DND-41 (cell line): ENCODE data around the gene TJP3.

Source experiments
- ATAC-seq: fragments of 200-7000 bp; cut with Tn5 transposase; 3 replicates; pipeline ENCODE4 v1.9.1; 2021; ENCODE audit warnings: low read depth; ENCODE audit not compliant: insufficient read depth
- DNase-seq: peaks from one replicate; pipeline ENCODE4 v3.0.0-alpha.2; 2020
- H2AFZ ChIP-seq: 2 replicates; pipeline ENCODE4 v1.6.0; 2012; ENCODE audit warnings: low read depth, low read length
- H3K27ac ChIP-seq: 2 replicates; pipeline ENCODE4 v1.5.1; 2012; ENCODE audit warnings: low read length, inconsistent platforms
- H3K27me3 ChIP-seq: fragments of 200-600 bp; sonication (generic); 2 replicates; pipeline ENCODE4 v1.6.0; 2012; ENCODE audit warnings: low read length, mild to moderate bottlenecking, inconsistent platforms; ENCODE audit not compliant: insufficient read depth, poor library complexity
- H3K36me3 ChIP-seq: 2 replicates; pipeline ENCODE4 v1.5.1; 2012; ENCODE audit warnings: low read length, inconsistent platforms; ENCODE audit not compliant: insufficient read depth
- H3K4me1 ChIP-seq: 2 replicates; pipeline ENCODE4 v1.5.1; 2012; ENCODE audit warnings: mild to moderate bottlenecking, low read length; ENCODE audit not compliant: insufficient read depth
- H3K4me2 ChIP-seq: 2 replicates; pipeline ENCODE4 v1.6.0; 2012; ENCODE audit warnings: mild to moderate bottlenecking, moderate library complexity, low read length, inconsistent platforms; ENCODE audit not compliant: insufficient read depth
- H3K4me3 ChIP-seq, 2 experiments: fragments of 200-600 bp in 1 of 2; shearing (Covaris generic) in 1 of 2; 2 replicates each; pipeline ENCODE4 v1.5.1; 2012 to 2016; ENCODE audit warnings: inconsistent platforms in 2 of 2, low read length in 2 of 2, mild to moderate bottlenecking in 2 of 2, low read depth in 1 of 2, moderate library complexity in 1 of 2
- H3K79me2 ChIP-seq: 2 replicates; pipeline ENCODE4 v1.6.0; 2012; ENCODE audit warnings: low read length, inconsistent platforms; ENCODE audit not compliant: insufficient read depth
- H3K9ac ChIP-seq: 2 replicates; pipeline ENCODE4 v1.6.0; 2012; ENCODE audit warnings: low read depth, mild to moderate bottlenecking, inconsistent platforms, low read length, moderate library complexity
- H3K9me3 ChIP-seq: 2 replicates; pipeline ENCODE4 v1.5.1; 2012; ENCODE audit warnings: low read length, moderate library complexity, mild to moderate bottlenecking, inconsistent platforms; ENCODE audit not compliant: insufficient read depth, severe bottlenecking
- H4K20me1 ChIP-seq: 2 replicates; pipeline ENCODE4 v1.6.0; 2012; ENCODE audit warnings: low read length; ENCODE audit not compliant: insufficient read depth
- CTCF ChIP-seq: IDR thresholded peaks from 2 replicates; pipeline ENCODE4 v1.5.1; 2012; ENCODE audit warnings: borderline replicate concordance, low read length, moderate library complexity, mild to moderate bottlenecking; ENCODE audit not compliant: poor library complexity, severe bottlenecking; ENCODE audit errors: extremely low read depth
- EZH2 ChIP-seq: IDR thresholded peaks from 3 replicates; pipeline ENCODE4 v1.6.1; 2012; ENCODE audit warnings: borderline replicate concordance, low read depth, mild to moderate bottlenecking, moderate library complexity, low read length, inconsistent platforms; ENCODE audit not compliant: severe bottlenecking

TJP3 gene

DNA sequence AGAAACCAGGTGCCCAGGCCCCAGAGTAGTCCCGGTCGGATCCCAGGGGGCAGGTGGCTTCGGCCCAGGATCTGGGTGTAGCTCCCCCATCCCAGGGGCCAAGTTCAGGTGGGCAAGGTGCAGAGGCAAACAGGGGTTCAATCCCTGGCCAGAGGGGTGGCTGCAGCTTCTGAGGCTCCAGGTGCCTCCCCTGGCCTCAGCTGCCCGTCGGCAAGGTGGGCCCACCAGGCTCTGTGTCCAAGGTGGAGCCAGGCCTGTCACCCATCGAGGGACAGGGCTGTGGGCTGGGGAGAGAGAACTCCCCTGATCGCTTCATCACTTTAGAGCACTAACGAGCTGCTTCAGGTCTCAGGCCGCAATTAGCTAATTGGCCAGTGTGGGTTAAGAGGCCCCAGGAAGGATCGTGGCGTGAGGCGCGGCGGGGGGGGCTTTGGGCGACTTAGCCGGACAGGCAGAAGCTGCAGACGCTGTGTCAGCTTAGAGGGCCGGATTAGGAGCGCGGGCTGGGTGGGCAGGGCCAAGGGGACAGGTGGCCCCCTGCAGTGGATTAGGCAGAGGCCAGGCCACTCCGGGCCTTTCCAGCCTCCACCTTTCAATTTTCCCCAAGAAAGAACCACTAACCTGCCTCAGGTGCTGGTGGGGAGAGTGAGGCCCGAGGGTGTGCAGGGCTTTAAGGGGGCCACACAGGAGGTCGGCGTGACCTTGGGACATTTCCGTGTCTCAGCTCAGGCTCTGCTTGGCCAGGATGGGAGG is 66.6 kb downstream of the TJP3 start:
- H3K4me3 ChIP-seq, result no peak overlapping the region
- no peaks in the 10 kb centered on the region for H3K4me1 ChIP-seq
- no peaks in the 10 kb centered on the region for H4K20me1 ChIP-seq
- ATAC-seq (no peak), DNase-seq (no peak)
- no peak overlapping the region for H3K9ac ChIP-seq
- no peaks in the 10 kb centered on the region for H3K36me3 ChIP-seq
- no peak overlapping the region for H2AFZ ChIP-seq
- H3K27ac ChIP-seq, result no peak overlapping the region
- H3K27me3 ChIP-seq, result no peaks in the 10 kb centered on the region
- no peaks in the 10 kb centered on the region for H3K9me3 ChIP-seq
- no peak overlapping the region for H3K4me2 ChIP-seq
- TF ChIP-seq CTCF (no peak), EZH2 (no peak)
- no peaks in the 10 kb centered on the region for H3K79me2 ChIP-seq

GRCh38 chr19:3775374-3775711 is 67.2 kb downstream of the TJP3 start:
- Histone ChIP-seq H3K4me1 (no peaks in the 10 kb centered on the region), H3K79me2 (no peaks in the 10 kb centered on the region), H3K27ac (no peak overlapping the region), H3K4me3 (no peak overlapping the region), H3K27me3 (no peaks in the 10 kb centered on the region), H3K4me2 (no peak overlapping the region), H3K9ac (no peak overlapping the region), H4K20me1 (no peaks in the 10 kb centered on the region), H2AFZ (no peak overlapping the region), H3K9me3 (no peaks in the 10 kb centered on the region), H3K36me3 (no peaks in the 10 kb centered on the region)
- no peak for DNase-seq
- no peak for ATAC-seq
- no peak for TF ChIP-seq EZH2
- TF ChIP-seq CTCF, result no peak

GRCh38 chr19:3775831-3776230 is 67.6 kb downstream of the TJP3 start:
- no peak for TF ChIP-seq CTCF
- TF ChIP-seq EZH2, result no peak
- no peak for ATAC-seq
- no peaks in the 10 kb centered on the region for H3K4me1 ChIP-seq
- no peak overlapping the region for H3K4me2 ChIP-seq
- H3K9me3 ChIP-seq, result no peaks in the 10 kb centered on the region
- no peaks in the 10 kb centered on the region for H3K36me3 ChIP-seq
- H3K27me3 ChIP-seq, result no peaks in the 10 kb centered on the region
- no peaks in the 10 kb centered on the region for H3K79me2 ChIP-seq
- no peak overlapping the region for H3K27ac ChIP-seq
- H4K20me1 ChIP-seq, result no peaks in the 10 kb centered on the region
- no peak overlapping the region for H3K4me3 ChIP-seq
- H3K9ac ChIP-seq, result no peak overlapping the region
- no peak overlapping the region for H2AFZ ChIP-seq
- no peak for DNase-seq

GRCh38 chr19:3776479-3777040 is 68.4 kb downstream of the TJP3 start:
- TF ChIP-seq CTCF (no peak), EZH2 (no peak)
- Histone ChIP-seq H3K4me1 (no peaks in the 10 kb centered on the region), H3K79me2 (no peaks in the 10 kb centered on the region), H4K20me1 (no peaks in the 10 kb centered on the region), H2AFZ (no peak overlapping the region), H3K9me3 (peaks cover 5% of the 10 kb centered on the region), H3K4me3 (no peak overlapping the region), H3K4me2 (no peak overlapping the region), H3K27me3 (no peaks in the 10 kb centered on the region), H3K36me3 (no peaks in the 10 kb centered on the region), H3K9ac (no peak overlapping the region), H3K27ac (no peak overlapping the region)
- ATAC-seq (no peak), DNase-seq (no peak)
